Kidney epithelial cell (primary cell): Measurements from ENCODE around the gene BTRC. TPM values are rescaled to one million over a fixed set of nuclear protein-coding genes. Genes with fewer than 3 reads are reported as not detected.
"Not testable (repeated sequence)": the region's sequence is repeated elsewhere in the genome, so short reads cannot be mapped to it uniquely, and the experiment has no call there.

ENCODE experiments used
- DNase-seq: peaks from one replicate; pipeline ENCODE4 v3.0.0-alpha.2; 2010; ENCODE audit warnings: low read depth
- H3K27me3 ChIP-seq: 2 replicates; pipeline ENCODE4 v1.6.0; 2011; ENCODE audit warnings: low read length; ENCODE audit not compliant: control insufficient read depth, insufficient read depth
- H3K36me3 ChIP-seq: 2 replicates; pipeline ENCODE4 v1.5.1; 2011; ENCODE audit warnings: low read length; ENCODE audit not compliant: control insufficient read depth, insufficient read depth
- H3K4me3 ChIP-seq: 2 replicates; pipeline ENCODE4 v1.5.1; 2011; ENCODE audit warnings: low read depth, mild to moderate bottlenecking, control low read depth, low read length
- total RNA-seq: library from RNA; depleted of rRNA; stranded (reverse); fragments of >200 nt; gene quantifications from 2 replicates; pipeline ENCODE4 v1.2.3, GENCODE V29; 2015
- TF ChIP-seq, protein P1 (sequence below): IDR thresholded peaks from 2 replicates; pipeline ENCODE4 v1.5.1; 2011; ENCODE audit warnings: mild to moderate bottlenecking, moderate library complexity, low read length, control low read depth, inconsistent platforms; ENCODE audit not compliant: insufficient read depth, poor library complexity, severe bottlenecking

BTRC gene
- total RNA-seq, 1 donor from 2014 or later, result 10.2 TPM

DNA sequence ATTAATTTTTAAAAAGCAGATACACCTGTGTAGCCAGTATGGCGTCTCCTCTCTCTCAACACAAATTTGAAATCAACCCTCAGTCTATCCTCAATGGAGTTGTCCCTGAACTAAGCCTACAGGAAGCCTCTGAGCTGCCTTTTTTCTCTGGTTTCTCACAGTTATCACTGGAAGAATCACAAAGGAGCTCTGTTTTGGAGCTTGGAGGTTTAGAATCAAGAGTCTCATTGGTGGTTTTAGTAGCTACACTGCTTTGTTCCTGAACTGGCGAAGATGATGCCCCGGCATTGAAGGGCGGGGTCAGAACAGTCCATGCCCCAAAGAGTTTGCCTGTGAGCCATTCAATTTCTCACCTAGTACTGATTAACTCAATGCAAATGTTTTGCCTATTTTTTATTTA, 16.1 kb upstream of the BTRC start:
- no peak overlapping the region for H3K4me3 ChIP-seq
- H3K36me3 ChIP-seq, result no peaks in the 10 kb centered on the region
- TF ChIP-seq, protein P1, sequence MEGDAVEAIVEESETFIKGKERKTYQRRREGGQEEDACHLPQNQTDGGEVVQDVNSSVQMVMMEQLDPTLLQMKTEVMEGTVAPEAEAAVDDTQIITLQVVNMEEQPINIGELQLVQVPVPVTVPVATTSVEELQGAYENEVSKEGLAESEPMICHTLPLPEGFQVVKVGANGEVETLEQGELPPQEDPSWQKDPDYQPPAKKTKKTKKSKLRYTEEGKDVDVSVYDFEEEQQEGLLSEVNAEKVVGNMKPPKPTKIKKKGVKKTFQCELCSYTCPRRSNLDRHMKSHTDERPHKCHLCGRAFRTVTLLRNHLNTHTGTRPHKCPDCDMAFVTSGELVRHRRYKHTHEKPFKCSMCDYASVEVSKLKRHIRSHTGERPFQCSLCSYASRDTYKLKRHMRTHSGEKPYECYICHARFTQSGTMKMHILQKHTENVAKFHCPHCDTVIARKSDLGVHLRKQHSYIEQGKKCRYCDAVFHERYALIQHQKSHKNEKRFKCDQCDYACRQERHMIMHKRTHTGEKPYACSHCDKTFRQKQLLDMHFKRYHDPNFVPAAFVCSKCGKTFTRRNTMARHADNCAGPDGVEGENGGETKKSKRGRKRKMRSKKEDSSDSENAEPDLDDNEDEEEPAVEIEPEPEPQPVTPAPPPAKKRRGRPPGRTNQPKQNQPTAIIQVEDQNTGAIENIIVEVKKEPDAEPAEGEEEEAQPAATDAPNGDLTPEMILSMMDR, result no peak
- H3K27me3 ChIP-seq, result peaks cover 2% of the 10 kb centered on the region
- DNase-seq, result no peak

DNA sequence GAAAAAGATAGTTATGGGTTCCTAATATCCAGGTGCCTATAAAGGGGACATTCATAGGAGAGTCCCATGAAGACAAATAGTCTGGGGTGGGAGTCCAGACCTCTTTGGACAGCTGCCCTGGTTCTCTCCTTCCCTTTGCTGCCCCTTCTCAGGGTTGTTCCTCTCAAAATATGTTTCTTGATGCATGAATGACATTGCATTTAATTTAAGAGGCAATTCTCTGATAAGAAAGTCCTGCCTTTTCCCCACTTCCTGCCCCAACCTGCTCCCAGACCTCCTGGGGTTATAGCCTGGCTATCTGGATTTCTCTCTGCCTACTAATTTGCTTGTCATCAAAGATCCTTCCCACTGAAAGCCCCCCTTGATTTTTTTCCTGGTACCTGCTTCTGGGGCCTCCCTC, 12.5 kb upstream of the BTRC start:
- H3K27me3 ChIP-seq, result peaks cover 2% of the 10 kb centered on the region
- H3K4me3 ChIP-seq, result no peak overlapping the region
- TF ChIP-seq, protein P1, result no peak
- H3K36me3 ChIP-seq, result no peaks in the 10 kb centered on the region
- no peak for DNase-seq

DNA sequence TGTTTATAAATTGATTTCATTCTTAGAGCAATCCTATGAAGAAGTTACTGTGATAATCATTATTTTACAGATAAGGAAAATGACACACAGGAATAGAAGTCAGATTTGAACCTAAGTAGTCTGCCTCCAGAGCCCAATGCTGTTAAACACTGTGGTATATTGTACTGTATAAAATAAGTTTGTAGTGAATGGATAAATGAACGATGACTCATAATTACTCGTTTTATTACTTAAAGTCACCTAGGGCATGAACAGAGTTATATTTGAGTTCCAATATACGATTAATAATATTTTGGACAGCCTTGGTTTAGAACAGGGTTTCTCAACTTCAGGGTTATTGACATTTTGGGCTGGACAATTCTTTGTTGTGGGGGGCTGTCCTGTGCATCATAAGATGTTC, 7.8 kb upstream of the BTRC start:
- no peak overlapping the region for H3K4me3 ChIP-seq
- no peaks in the 10 kb centered on the region for H3K36me3 ChIP-seq
- no peak for DNase-seq
- TF ChIP-seq, protein P1, result no peak
- peaks cover 3% of the 10 kb centered on the region for H3K27me3 ChIP-seq

DNA sequence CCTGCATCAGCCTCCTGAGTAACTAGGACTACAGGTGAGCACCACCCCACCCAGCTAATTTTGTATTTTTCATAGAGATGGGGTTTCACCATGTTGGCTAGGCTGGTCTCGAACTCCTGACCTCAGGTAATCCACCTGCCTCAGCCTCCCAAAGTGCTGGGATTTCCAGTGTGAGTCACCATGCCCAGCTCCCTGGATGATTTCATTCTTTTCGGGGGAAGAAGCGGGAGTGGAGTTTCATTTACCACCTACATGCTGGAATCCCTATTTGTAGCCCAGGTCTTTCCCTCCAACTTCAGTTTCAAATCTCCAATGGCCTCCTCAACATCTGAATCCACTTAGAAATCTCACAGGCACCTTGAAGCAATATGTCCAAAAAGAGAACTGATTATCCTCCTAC, 2.9 kb upstream of the BTRC start:
- H3K27me3 ChIP-seq, result peaks cover 2% of the 10 kb centered on the region
- TF ChIP-seq, protein P1, result no peak
- H3K36me3 ChIP-seq, result no peaks in the 10 kb centered on the region
- H3K4me3 ChIP-seq, result no peak overlapping the region
- no peak for DNase-seq

DNA sequence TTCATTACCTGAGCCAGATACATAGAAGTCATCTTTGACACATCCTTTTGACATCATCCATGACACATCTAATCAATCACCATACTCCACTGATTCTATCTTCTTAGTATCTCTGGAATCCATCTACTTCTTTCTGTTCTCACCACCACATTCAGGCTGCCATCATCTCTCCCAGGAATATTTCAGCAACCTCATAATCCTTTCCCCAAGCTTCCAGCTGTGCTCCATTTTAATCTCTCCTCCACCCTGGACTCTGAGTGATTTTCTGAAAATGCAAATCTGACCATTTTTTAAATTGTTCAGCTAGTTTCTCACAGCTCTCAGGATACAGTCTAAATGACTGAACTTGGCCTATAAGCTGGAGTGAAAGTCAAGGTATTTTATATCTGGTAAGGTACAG, 2.5 kb upstream of the BTRC start:
- Histone ChIP-seq H3K27me3 (peaks cover 2% of the 10 kb centered on the region), H3K36me3 (no peaks in the 10 kb centered on the region), H3K4me3 (no peak overlapping the region)
- TF ChIP-seq, protein P1, result no peak
- DNase-seq, result no peak

DNA sequence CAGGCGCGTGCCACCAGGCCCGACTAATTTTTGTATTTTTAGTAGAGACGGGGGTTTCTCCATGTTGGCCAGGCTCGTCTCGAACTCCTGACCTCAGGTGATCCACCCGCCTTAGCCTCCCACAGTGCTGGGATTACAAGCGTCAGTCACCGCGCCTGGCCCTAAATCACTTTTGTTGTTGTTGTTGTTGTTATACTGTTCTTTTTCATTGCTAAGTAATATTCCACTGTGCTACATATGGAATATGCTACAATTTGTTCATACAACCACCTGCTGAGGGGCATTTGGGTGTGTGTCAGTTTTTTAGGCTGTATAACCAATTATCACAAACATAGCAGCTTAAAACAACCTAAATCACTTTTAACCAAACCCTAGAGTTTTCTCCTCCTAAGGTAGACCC, 1.1 kb upstream of the BTRC start:
- not testable (repeated sequence) for H3K36me3 ChIP-seq, DNase-seq, H3K4me3 ChIP-seq, H3K27me3 ChIP-seq
